GM11168 (cell line): ENCODE measurements around the gene PDXP.
"Not testable (repeated sequence)": the region's sequence is repeated elsewhere in the genome, so short reads cannot be mapped to it uniquely, and the experiment has no call there.

Experiments
- in situ Hi-C: fragments of 300-500 bp; cut with MboI; formaldehyde crosslinking; loops from one replicate; pipeline ENCODE4 v1.12.0; 2022; ENCODE audit warnings: low sequenced_read_pairs; ENCODE audit not compliant: unreplicated experiment

PDXP gene

GRCh38 chr22:37690407-37690806 is 31.9 kb downstream of the PDXP start:
- in situ Hi-C loops, result no loop called here

GRCh38 chr22:37690901-37691504 is 32.5 kb downstream of the PDXP start:
- in situ Hi-C loops, result no loop called here

- in situ Hi-C loops, result no loop called here
Observed at GRCh38 chr22:37692627-37693285, 34.2 kb downstream of the PDXP start.

GRCh38 chr22:37694131-37694530 is 35.6 kb downstream of the PDXP start:
- in situ Hi-C loops, result not testable (repeated sequence)

GRCh38 chr22:37696260-37696656 is 37.7 kb downstream of the PDXP start:
- in situ Hi-C loops, result not testable (repeated sequence)

- in situ Hi-C loops, result no loop called here
Observed at GRCh38 chr22:37696657-37697537, 38.4 kb downstream of the PDXP start, which contains the start of gene TRIOBP. Gene TRIOBP, plus strand, starts transcription at chr22:37697048. Its CDS starts 4,318 bp downstream, at chr22:37701366.

GRCh38 chr22:37697538-37697835 is 39.0 kb downstream of the PDXP start:
- in situ Hi-C loops, result no loop called here

GRCh38 chr22:37701141-37701786 is 42.7 kb downstream of the PDXP start:
- in situ Hi-C loops, result no loop called here

- in situ Hi-C loops, result no loop called here
Observed at GRCh38 chr22:37703906-37704305, 45.4 kb downstream of the PDXP start.

- in situ Hi-C loops, result no loop called here
Observed at GRCh38 chr22:37704645-37705044, 46.1 kb downstream of the PDXP start.

- in situ Hi-C loops, result no loop called here
Observed at GRCh38 chr22:37705205-37705604, 46.7 kb downstream of the PDXP start.

GRCh38 chr22:37708580-37709444 is 50.3 kb downstream of the PDXP start:
- in situ Hi-C loops, result no loop called here

- in situ Hi-C loops, result no loop called here
Observed at GRCh38 chr22:37709445-37709765, 50.9 kb downstream of the PDXP start.

GRCh38 chr22:37710675-37711074 is 52.2 kb downstream of the PDXP start:
- in situ Hi-C loops, result no loop called here

- in situ Hi-C loops, result no loop called here
Observed at GRCh38 chr22:37711490-37711889, 53.0 kb downstream of the PDXP start.

GRCh38 chr22:37713761-37714160 is 55.2 kb downstream of the PDXP start:
- in situ Hi-C loops, result no loop called here

GRCh38 chr22:37714634-37715033 is 56.1 kb downstream of the PDXP start:
- in situ Hi-C loops, result no loop called here

GRCh38 chr22:37715760-37716159 is 57.2 kb downstream of the PDXP start:
- in situ Hi-C loops, result no loop called here
